Measurements from ENCODE around the gene AKAP13. TPM values are rescaled to one million over a fixed set of nuclear protein-coding genes. Genes with fewer than 3 reads are reported as not detected.
A peak's percentile ranks its signal among the peaks of the same experiment; 100 is the strongest.
"Not testable (repeated sequence)": the region's sequence is repeated elsewhere in the genome, so short reads cannot be mapped to it uniquely, and the experiment has no call there.

AKAP13 gene
- total RNA-seq, 2 donors from 2014 or later: 87.3 to 106 TPM

- intact Hi-C loops (cut with DNase I): no loop called here
- H3K36me3 ChIP-seq: no peaks in the 10 kb centered on the region
- H3K9me3 ChIP-seq: no peaks in the 10 kb centered on the region
- TF ChIP-seq CTCF (IDR thresholded peaks at IDR 0.05): no peak
- peak overlapping the region; percentile 13 to 93 for H3K9ac ChIP-seq (ENCODE audit: low read depth in 2 of 2, low read length in 2 of 2)
- peaks cover 22% of the 10 kb centered on the region for H3K4me1 ChIP-seq
- no peak for DNase-seq
- H3K4me3 ChIP-seq: peak overlapping the region; percentile 22
- H3K27ac ChIP-seq: peak overlapping the region; percentile 91
- H3K27me3 ChIP-seq: no peaks in the 10 kb centered on the region
Measured at GRCh38 chr15:85583442-85583841, 203.0 kb downstream of the AKAP13 start.

GRCh38 chr15:85583923-85584390 lies 203.6 kb downstream of the AKAP13 start:
- intact Hi-C loops (cut with DNase I): no loop called here

GRCh38 chr15:85584872-85585271 lies 204.5 kb downstream of the AKAP13 start:
- H3K36me3 ChIP-seq: no peaks in the 10 kb centered on the region
- no peak overlapping the region for H3K9ac ChIP-seq (ENCODE audit: low read depth in 2 of 2, low read length in 2 of 2)
- no peaks in the 10 kb centered on the region for H3K27me3 ChIP-seq
- no peak for TF ChIP-seq CTCF (IDR thresholded peaks at IDR 0.05)
- H3K4me3 ChIP-seq: no peak overlapping the region
- intact Hi-C loops (cut with DNase I): no loop called here
- H3K9me3 ChIP-seq: no peaks in the 10 kb centered on the region
- DNase-seq: no peak
- H3K27ac ChIP-seq: no peak overlapping the region
- peaks cover 22% of the 10 kb centered on the region for H3K4me1 ChIP-seq

More at GRCh38 chr15:85583923-85584390, 203.6 kb downstream of the AKAP13 start:
- Histone ChIP-seq H3K9ac (ENCODE audit: low read depth in 2 of 2, low read length in 2 of 2) (peak overlapping the region in 1 of 2 donors; percentile 93), H3K9me3 (no peaks in the 10 kb centered on the region), H3K4me3 (no peak overlapping the region), H3K4me1 (peaks cover 22% of the 10 kb centered on the region), H3K36me3 (no peaks in the 10 kb centered on the region), H3K27ac (peak overlapping the region; percentile 91), H3K27me3 (no peaks in the 10 kb centered on the region)
- no peak for TF ChIP-seq CTCF (IDR thresholded peaks at IDR 0.05)
- peak; percentile 56 for DNase-seq

- H3K4me3 ChIP-seq; H3K9ac ChIP-seq (ENCODE audit: low read depth in 2 of 2, low read length in 2 of 2); H3K27me3 ChIP-seq; DNase-seq; H3K36me3 ChIP-seq; intact Hi-C loops (cut with DNase I); H3K9me3 ChIP-seq: not testable (repeated sequence)
- peaks cover 21% of the 10 kb centered on the region for H3K4me1 ChIP-seq
- peak overlapping the region; percentile 19 for H3K27ac ChIP-seq
Measured at GRCh38 chr15:85586196-85586595, 205.8 kb downstream of the AKAP13 start.

GRCh38 chr15:85587707-85588411 lies 207.5 kb downstream of the AKAP13 start:
- no peaks in the 10 kb centered on the region for H3K36me3 ChIP-seq
- TF ChIP-seq CTCF (IDR thresholded peaks at IDR 0.05): no peak
- DNase-seq: no peak

GRCh38 chr15:85588677-85589076 lies 208.3 kb downstream of the AKAP13 start:
- Histone ChIP-seq H3K9me3 (no peaks in the 10 kb centered on the region), H3K36me3 (no peaks in the 10 kb centered on the region), H3K27ac (peak overlapping the region; percentile 62), H3K4me1 (peaks cover 14% of the 10 kb centered on the region), H3K9ac (ENCODE audit: low read depth in 2 of 2, low read length in 2 of 2) (peak overlapping the region in 1 of 2 donors; percentile 71), H3K27me3 (no peaks in the 10 kb centered on the region), H3K4me3 (no peak overlapping the region)
- TF ChIP-seq CTCF (IDR thresholded peaks at IDR 0.05): no peak
- DNase-seq: no peak
- intact Hi-C loops (cut with DNase I): no loop called here

More at GRCh38 chr15:85587707-85588411, 207.5 kb downstream of the AKAP13 start:
- intact Hi-C loops (cut with DNase I): no loop called here
- Histone ChIP-seq H3K27ac (peak overlapping the region; percentile 62), H3K27me3 (no peaks in the 10 kb centered on the region), H3K9ac (ENCODE audit: low read depth in 2 of 2, low read length in 2 of 2) (peak overlapping the region in 1 of 2 donors; percentile 71), H3K4me3 (no peak overlapping the region), H3K4me1 (peaks cover 14% of the 10 kb centered on the region), H3K9me3 (no peaks in the 10 kb centered on the region)
